WTC11 (cell line): ENCODE data around the gene KLF1. TPM values are rescaled to one million over a fixed set of nuclear protein-coding genes. Genes with fewer than 3 reads are reported as not detected.
A peak's percentile ranks its signal among the peaks of the same experiment; 100 is the strongest.

ENCODE experiments used
- ATAC-seq: fragments of 200-7000 bp; cut with Tn5 transposase; 2 replicates; pipeline ENCODE4 v1.10.0; 2021; ENCODE audit warnings: mild to moderate bottlenecking, moderate library complexity
- CTCF ChIA-PET: fragments of 300-600 bp; sonication (Branson Sonifier 250); formaldehyde crosslinking; loops from one replicate; lab custom pipeline; 2021; ENCODE audit warnings: antibody characterized with exemption; lab: Charles Lee
- POLR2A ChIA-PET: fragments of 350-600 bp; sonication (Branson Sonifier 250); formaldehyde crosslinking; loops from one replicate; lab custom pipeline; 2021; ENCODE audit warnings: antibody characterized with exemption; lab: Charles Lee
- DNase-seq: peaks from one replicate; pipeline ENCODE4 v3.0.0; 2021; ENCODE audit warnings: low spot score
- H3K27ac Mint-ChIP-seq: 2 replicates; pipeline ENCODE4 v1.8.0; 2021; ENCODE audit warnings: mixed read lengths
- H3K27me3 Mint-ChIP-seq: 2 replicates; pipeline ENCODE4 v1.8.0; 2021; ENCODE audit warnings: low read depth, mild to moderate bottlenecking, moderate library complexity, mixed read lengths
- H3K36me3 Mint-ChIP-seq: 2 replicates; pipeline ENCODE4 v1.8.0; 2021; ENCODE audit warnings: mixed read lengths
- H3K4me1 Mint-ChIP-seq: 2 replicates; pipeline ENCODE4 v1.8.0; 2022; ENCODE audit warnings: mixed read lengths
- H3K4me3 Mint-ChIP-seq: 2 replicates; pipeline ENCODE4 v1.8.0; 2021; ENCODE audit warnings: mild to moderate bottlenecking, moderate library complexity, mixed read lengths
- H3K9me3 Mint-ChIP-seq: 2 replicates; pipeline ENCODE4 v1.8.0; 2021; ENCODE audit warnings: mixed read lengths
- CDX4 ChIP-seq: fragments of 250-450 bp; sonication (Bioruptor Pico); IDR thresholded peaks from 2 replicates; pipeline ENCODE4 v1.9.0; 2021; ENCODE audit warnings: moderate library complexity, mild to moderate bottlenecking, inconsistent platforms, borderline replicate concordance
- E2F5 ChIP-seq: sonication (generic); formaldehyde crosslinking; IDR thresholded peaks from 2 replicates; pipeline ENCODE4 v1.8.1; 2022; ENCODE audit warnings: mild to moderate bottlenecking, moderate library complexity, missing genetic modification reagents
- ELF4 ChIP-seq: sonication (generic); formaldehyde crosslinking; IDR thresholded peaks from 2 replicates; pipeline ENCODE4 v1.8.1; 2022; ENCODE audit warnings: low read depth, mild to moderate bottlenecking, moderate library complexity, missing genetic modification reagents
- ERG ChIP-seq: fragments of 250-450 bp; sonication (Bioruptor Pico); IDR thresholded peaks from 2 replicates; pipeline ENCODE4 v1.8.0; 2021; ENCODE audit warnings: mild to moderate bottlenecking
- ESRRA ChIP-seq: sonication (generic); formaldehyde crosslinking; IDR thresholded peaks from 2 replicates; pipeline ENCODE4 v1.8.1; 2022; ENCODE audit warnings: mild to moderate bottlenecking, missing genetic modification reagents, borderline replicate concordance
- FOXP4 ChIP-seq: sonication (generic); formaldehyde crosslinking; IDR thresholded peaks from 2 replicates; pipeline ENCODE4 v1.8.0; 2022; ENCODE audit warnings: mild to moderate bottlenecking, missing genetic modification reagents
- GRHL2 ChIP-seq: fragments of 250-450 bp; sonication (Bioruptor Pico); IDR thresholded peaks from 2 replicates; pipeline ENCODE4 v1.8.0; 2022; ENCODE audit warnings: mild to moderate bottlenecking, moderate library complexity; ENCODE audit not compliant: insufficient replicate concordance, severe bottlenecking
- MAX ChIP-seq: sonication (generic); formaldehyde crosslinking; IDR thresholded peaks from 2 replicates; pipeline ENCODE4 v1.8.0; 2022; ENCODE audit warnings: mild to moderate bottlenecking, missing genetic modification reagents
- NR1H2 ChIP-seq: sonication (generic); formaldehyde crosslinking; IDR thresholded peaks from 2 replicates; pipeline ENCODE4 v1.9.0; 2021; ENCODE audit warnings: mild to moderate bottlenecking, moderate library complexity, missing genetic modification reagents
- RORB ChIP-seq: fragments of 250-450 bp; sonication (Bioruptor Pico); IDR thresholded peaks from 2 replicates; pipeline ENCODE4 v1.9.0; 2021; ENCODE audit warnings: mild to moderate bottlenecking
- SP1 ChIP-seq: sonication (generic); formaldehyde crosslinking; conservative IDR thresholded peaks from 2 replicates; pipeline ENCODE4 v1.8.1; 2022; ENCODE audit warnings: missing genetic modification reagents
- USF1 ChIP-seq: sonication (generic); formaldehyde crosslinking; IDR thresholded peaks from 2 replicates; pipeline ENCODE4 v1.8.0; 2022; ENCODE audit warnings: mild to moderate bottlenecking, missing genetic modification reagents
- ZNF121 ChIP-seq: sonication (generic); formaldehyde crosslinking; IDR thresholded peaks from 2 replicates; pipeline ENCODE4 v1.8.0; 2023; ENCODE audit warnings: missing genetic modification reagents
- ZNF138 ChIP-seq: sonication (generic); formaldehyde crosslinking; conservative IDR thresholded peaks from 2 replicates; pipeline ENCODE4 v1.8.1; 2022; ENCODE audit warnings: mild to moderate bottlenecking, moderate library complexity, missing genetic modification reagents
- total RNA-seq: library from RNA; stranded (reverse); gene quantifications from 3 replicates; pipeline ENCODE4 v1.2.3, GENCODE V29; 2021

The KLF1 gene
- total RNA-seq, 1 experiment from 2014 or later, result 0.72 TPM

- TF ChIP-seq E2F5 (no peak), GRHL2 (no peak), FOXP4 (no peak), USF1 (no peak), ZNF138 (CRISPR knock-in tag) (no peak), ERG (CRISPR knock-in tag) (no peak), CDX4 (CRISPR knock-in tag) (no peak)
Observed at GRCh38 chr19:12842511-12842910, 44.5 kb downstream of the KLF1 start (continued).

GRCh38 chr19:12841094-12841493 is 45.9 kb downstream of the KLF1 start:
- TF ChIP-seq ZNF121 (CRISPR knock-in tag) (peak; percentile 100), RORB (CRISPR knock-in tag) (no peak)

GRCh38 chr19:12840091-12841079 is 46.6 kb downstream of the KLF1 start:
- H3K27ac Mint-ChIP-seq, result peak overlapping the region; percentile 99
- DNase-seq (peak; percentile 100), ATAC-seq (peak; percentile 80)
- no peaks in the 10 kb centered on the region for H3K9me3 Mint-ChIP-seq
- H3K27me3 Mint-ChIP-seq, result peaks cover 27% of the 10 kb centered on the region
- H3K36me3 Mint-ChIP-seq, result peaks cover 5% of the 10 kb centered on the region
- ChIA-PET POLR2A (no interaction called here), CTCF (interaction anchor here (0.6 to 1.7 kb wide), 3 partner anchors 7 to 1705 kb away, joined by 5 read pairs; no protein-coding TSS in a partner anchor)
- TF ChIP-seq ERG (CRISPR knock-in tag), result no peak
- TF ChIP-seq ESRRA (CRISPR knock-in tag), result no peak
- peak; percentile 21; the same call in 1 of the 2 replicates for TF ChIP-seq MAX (CRISPR knock-in tag)
- TF ChIP-seq ELF4, result no peak
- TF ChIP-seq NR1H2 (CRISPR knock-in tag), result no peak
- peak; percentile 71 for TF ChIP-seq SP1
- peak overlapping the region; percentile 79 for H3K4me3 Mint-ChIP-seq
- H3K4me1 Mint-ChIP-seq, result peaks cover 36% of the 10 kb centered on the region

More at GRCh38 chr19:12841094-12841493, 45.9 kb downstream of the KLF1 start:
- H3K36me3 Mint-ChIP-seq, result peaks cover 5% of the 10 kb centered on the region
- H3K27me3 Mint-ChIP-seq, result peaks cover 20% of the 10 kb centered on the region
- ChIA-PET CTCF (interaction anchor here (0.7 kb wide), 1 partner anchor 1706 kb away, joined by 5 read pairs; no protein-coding TSS in a partner anchor), POLR2A (no interaction called here)
- no peaks in the 10 kb centered on the region for H3K9me3 Mint-ChIP-seq
- H3K27ac Mint-ChIP-seq, result peak overlapping the region; percentile 99
- peak; percentile 98 for DNase-seq
- peaks cover 36% of the 10 kb centered on the region for H3K4me1 Mint-ChIP-seq
- peak overlapping the region; percentile 79 for H3K4me3 Mint-ChIP-seq
- peak; percentile 71 for ATAC-seq
